H1 (cell line): ENCODE data around the gene CDKN1A. TPM values are rescaled to one million over a fixed set of nuclear protein-coding genes. Genes with fewer than 3 reads are reported as not detected.

ENCODE experiments used
- CTCF ChIA-PET: fragments of 300-600 bp; sonication (Branson Sonifier 250); formaldehyde crosslinking; loops from one replicate; lab custom pipeline; 2021; ENCODE audit not compliant: partially characterized antibody; lab: Charles Lee
- POLR2A ChIA-PET: fragments of 300-600 bp; sonication (Branson Sonifier 250); formaldehyde crosslinking; loops from one replicate; lab custom pipeline; 2021; ENCODE audit warnings: inconsistent platforms; ENCODE audit not compliant: partially characterized antibody; lab: Charles Lee
- DNase-seq, 2 experiments: peaks; one replicate each; pipeline versions ENCODE4 v3.0.0 to v3.0.0-alpha.2; 2010 to 2022; ENCODE audit warnings: low spot score in 2 of 2, low read depth in 1 of 2, mixed read lengths in 1 of 2
- FAIRE-seq: peaks from 2 replicates; lab custom pipeline; 2011; peaks lifted over from hg19 to GRCh38; lab: Jason Lieb, UNC
- H2AFZ ChIP-seq: 2 replicates; pipeline ENCODE4 v1.8.1; 2012; ENCODE audit warnings: low read length, inconsistent platforms
- H2AK5ac ChIP-seq: 2 replicates; pipeline ENCODE4 v1.6.1; 2013; ENCODE audit warnings: low read depth, low read length
- H2BK120ac ChIP-seq: replicated peaks from 2 replicates; pipeline ENCODE3; 2013; ENCODE audit warnings: low read depth, low read length, inconsistent platforms
- H2BK12ac ChIP-seq: 2 replicates; pipeline ENCODE4 v1.6.1; 2013; ENCODE audit warnings: low read depth, low read length
- H2BK15ac ChIP-seq: 2 replicates; pipeline ENCODE4 v1.6.1; 2013; ENCODE audit warnings: low read length
- H2BK20ac ChIP-seq: 2 replicates; pipeline ENCODE4 v1.6.1; 2013; ENCODE audit warnings: low read length
- H2BK5ac ChIP-seq: 2 replicates; pipeline ENCODE4 v1.6.1; 2013; ENCODE audit warnings: low read depth, low read length
- H3K14ac ChIP-seq: 2 replicates; pipeline ENCODE4 v1.6.1; 2013; ENCODE audit warnings: inconsistent platforms; ENCODE audit not compliant: insufficient read length
- H3K18ac ChIP-seq: 2 replicates; pipeline ENCODE4 v1.6.1; 2013; ENCODE audit warnings: low read length; ENCODE audit errors: extremely low read depth
- H3K23ac ChIP-seq: 2 replicates; pipeline ENCODE4 v1.6.1; 2013; ENCODE audit warnings: inconsistent platforms; ENCODE audit not compliant: insufficient read length
- H3K23me2 ChIP-seq: 2 replicates; pipeline ENCODE4 v1.6.1; 2013; ENCODE audit warnings: low read depth, low read length
- H3K27ac ChIP-seq: 2 replicates; pipeline ENCODE4 v1.6.1; 2011; ENCODE audit warnings: low read depth, low read length, inconsistent platforms
- H3K27me3 ChIP-seq, 4 experiments: replicated peaks in 1 of 4; 1 replicate in 1 of 4; 2 replicates in 3 of 4; pipeline versions ENCODE4 v1.6.1 to v1.8.1; 2011 to 2013; ENCODE audit warnings: low read length in 3 of 4, mild to moderate bottlenecking in 3 of 4, inconsistent platforms in 2 of 4, mixed read lengths in 2 of 4, moderate library complexity in 1 of 4; ENCODE audit not compliant: control insufficient read depth in 3 of 4, insufficient read depth in 3 of 4; ENCODE audit errors: extremely low read depth in 1 of 4
- H3K36me3 ChIP-seq, 4 experiments: 2 replicates each; pipeline versions ENCODE4 v1.6.1 to v1.8.1; 2011 to 2013; ENCODE audit warnings: mild to moderate bottlenecking in 4 of 4, low read length in 3 of 4, moderate library complexity in 2 of 4, control low read depth in 1 of 4, inconsistent platforms in 1 of 4; ENCODE audit not compliant: insufficient read depth in 4 of 4, control insufficient read depth in 2 of 4
- H3K4ac ChIP-seq: replicated peaks from 2 replicates; pipeline ENCODE3; 2013; ENCODE audit warnings: low read length, low read depth, mixed read lengths, inconsistent platforms; ENCODE audit not compliant: insufficient read length
- H3K4me1 ChIP-seq, 4 experiments: replicated peaks in 1 of 4; 1 replicate in 1 of 4; 2 replicates in 3 of 4; pipeline versions ENCODE4 v1.6.1 to v1.8.1; 2011 to 2013; ENCODE audit warnings: low read length in 3 of 4, inconsistent platforms in 2 of 4, mixed read lengths in 1 of 4; ENCODE audit not compliant: insufficient read depth in 4 of 4, control insufficient read depth in 3 of 4
- H3K4me2 ChIP-seq, 2 experiments: 2 replicates each; pipeline versions ENCODE4 v1.6.1 to v1.8.1; 2011 to 2013; ENCODE audit warnings: low read depth in 2 of 2, low read length in 2 of 2, control low read depth in 1 of 2, inconsistent platforms in 1 of 2, mild to moderate bottlenecking in 1 of 2; ENCODE audit not compliant: insufficient read depth in 1 of 2
- H3K4me3 ChIP-seq, 4 experiments: fragments of 200-600, 300-600 bp in 1 of 4; sonication (generic), shearing (Covaris generic), sonication (Bioruptor Twin) in 1 of 4; 2 replicates each; pipeline versions ENCODE4 v1.5.1 to v1.8.1; 2011 to 2016; ENCODE audit warnings: low read length in 4 of 4, low read depth in 3 of 4, control low read depth in 2 of 4, inconsistent platforms in 2 of 4, mild to moderate bottlenecking in 2 of 4, mixed read lengths in 1 of 4, moderate library complexity in 1 of 4; ENCODE audit not compliant: insufficient read depth in 2 of 4; ENCODE audit errors: extremely low read depth in 1 of 4
- H3K56ac ChIP-seq: replicated peaks from 2 replicates; pipeline ENCODE3; 2013; ENCODE audit warnings: low read depth, mild to moderate bottlenecking, mixed read lengths, low read length, inconsistent platforms; ENCODE audit not compliant: insufficient read length
- H3K79me1 ChIP-seq: 2 replicates; pipeline ENCODE4 v1.6.1; 2013; ENCODE audit warnings: low read depth, low read length, control low read depth
- H3K79me2 ChIP-seq, 2 experiments: 2 replicates each; pipeline versions ENCODE4 v1.6.1 to v1.8.1; 2012 to 2013; ENCODE audit warnings: low read length in 2 of 2, mild to moderate bottlenecking in 2 of 2, inconsistent platforms in 1 of 2; ENCODE audit not compliant: insufficient read depth in 2 of 2, control insufficient read depth in 1 of 2
- H3K9ac ChIP-seq, 4 experiments: replicated peaks in 1 of 4; 1 replicate in 1 of 4; 2 replicates in 3 of 4; pipeline versions ENCODE4 v1.6.1 to v1.8.1; 2011 to 2013; ENCODE audit warnings: low read depth in 3 of 4, low read length in 3 of 4, control low read depth in 2 of 4, mild to moderate bottlenecking in 2 of 4, moderate library complexity in 2 of 4, inconsistent platforms in 1 of 4; ENCODE audit errors: extremely low read depth in 1 of 4
- H3K9me3 ChIP-seq, 2 experiments: 2 replicates each; pipeline versions ENCODE4 v1.6.1 to v1.8.1; 2012 to 2013; ENCODE audit warnings: mild to moderate bottlenecking in 2 of 2, moderate library complexity in 2 of 2, control low read depth in 1 of 2, inconsistent platforms in 1 of 2, low read depth in 1 of 2, low read length in 1 of 2, mixed read lengths in 1 of 2; ENCODE audit not compliant: insufficient read depth in 2 of 2
- H4K20me1 ChIP-seq, 2 experiments: replicated peaks in 1 of 2; 2 replicates each; pipeline versions ENCODE3 to v1.8.1; 2011 to 2013; ENCODE audit warnings: inconsistent platforms in 2 of 2, low read length in 2 of 2, mild to moderate bottlenecking in 1 of 2; ENCODE audit not compliant: insufficient read depth in 2 of 2, control insufficient read depth in 1 of 2
- H4K5ac ChIP-seq: 2 replicates; pipeline ENCODE4 v1.6.1; 2013; ENCODE audit warnings: low read length, low read depth, mixed read lengths, inconsistent platforms; ENCODE audit not compliant: insufficient read length
- H4K8ac ChIP-seq: 2 replicates; pipeline ENCODE4 v1.8.0; 2013; ENCODE audit warnings: mild to moderate bottlenecking, moderate library complexity, low read length, inconsistent platforms; ENCODE audit not compliant: insufficient read depth; ENCODE audit errors: extremely low read depth
- H4K91ac ChIP-seq: replicated peaks from 2 replicates; pipeline ENCODE3; 2013; ENCODE audit warnings: low read length, mixed read lengths, inconsistent platforms; ENCODE audit not compliant: insufficient read length
- CTBP2 ChIP-seq: IDR thresholded peaks from 2 replicates; pipeline ENCODE4 v1.7.0; 2011; ENCODE audit warnings: borderline replicate concordance, mild to moderate bottlenecking, moderate library complexity, mixed read lengths, low read length; ENCODE audit not compliant: insufficient read depth, insufficient read length
- WGBS, 2 experiments: shearing (Covaris generic) in 1 of 2; methylation state at CpG; one replicate each; pipeline versions ENCODE4 v1.1.6 to v1.1.7; 2013 to 2015; ENCODE audit warnings: low lambda C conversion rate in 2 of 2, mixed read lengths in 2 of 2, inconsistent platforms in 1 of 2, low coverage in 1 of 2, missing lambda C conversion rate in 1 of 2; ENCODE audit not compliant: insufficient replicate concordance in 2 of 2, insufficient coverage in 1 of 2, insufficient read length in 1 of 2; ENCODE audit errors: extremely low coverage in 1 of 2, missing lambda C conversion rate in 1 of 2; 5-methylcytosine and 5-hydroxymethylcytosine counted together
- polyA plus RNA-seq, 7 experiments: library from polyadenylated mRNA; depleted of rRNA in 3 of 7; stranded (reverse) in 5 of 7; unstranded in 2 of 7; fragments of >200 nt in 5 of 7; fragments of 200-250 nt in 2 of 7; gene quantifications; 1 replicate in 5 of 7; 2 replicates in 1 of 7; 4 replicates in 1 of 7; pipeline versions ENCODE4 v1.2.1 to v1.2.3, GENCODE V29; 2011 to 2013; ENCODE audit warnings: missing spikeins in 2 of 7, mixed read lengths in 2 of 7
- total RNA-seq: library from RNA; stranded (reverse); fragmentation: NEBNext Ultra II Directional; extraction: Animal tissue kit (Norgen Biotek cat#: 25700); gene quantifications from 2 replicates; pipeline ENCODE4 v1.2.1, GENCODE V29; 2021

Gene CDKN1A
- total and polyA plus RNA-seq, 2 of the 8 experiments (the other 6 are each of a cell fraction or from before 2014, with no cell fraction given), result 15.2 to 36.0 TPM

DNA sequence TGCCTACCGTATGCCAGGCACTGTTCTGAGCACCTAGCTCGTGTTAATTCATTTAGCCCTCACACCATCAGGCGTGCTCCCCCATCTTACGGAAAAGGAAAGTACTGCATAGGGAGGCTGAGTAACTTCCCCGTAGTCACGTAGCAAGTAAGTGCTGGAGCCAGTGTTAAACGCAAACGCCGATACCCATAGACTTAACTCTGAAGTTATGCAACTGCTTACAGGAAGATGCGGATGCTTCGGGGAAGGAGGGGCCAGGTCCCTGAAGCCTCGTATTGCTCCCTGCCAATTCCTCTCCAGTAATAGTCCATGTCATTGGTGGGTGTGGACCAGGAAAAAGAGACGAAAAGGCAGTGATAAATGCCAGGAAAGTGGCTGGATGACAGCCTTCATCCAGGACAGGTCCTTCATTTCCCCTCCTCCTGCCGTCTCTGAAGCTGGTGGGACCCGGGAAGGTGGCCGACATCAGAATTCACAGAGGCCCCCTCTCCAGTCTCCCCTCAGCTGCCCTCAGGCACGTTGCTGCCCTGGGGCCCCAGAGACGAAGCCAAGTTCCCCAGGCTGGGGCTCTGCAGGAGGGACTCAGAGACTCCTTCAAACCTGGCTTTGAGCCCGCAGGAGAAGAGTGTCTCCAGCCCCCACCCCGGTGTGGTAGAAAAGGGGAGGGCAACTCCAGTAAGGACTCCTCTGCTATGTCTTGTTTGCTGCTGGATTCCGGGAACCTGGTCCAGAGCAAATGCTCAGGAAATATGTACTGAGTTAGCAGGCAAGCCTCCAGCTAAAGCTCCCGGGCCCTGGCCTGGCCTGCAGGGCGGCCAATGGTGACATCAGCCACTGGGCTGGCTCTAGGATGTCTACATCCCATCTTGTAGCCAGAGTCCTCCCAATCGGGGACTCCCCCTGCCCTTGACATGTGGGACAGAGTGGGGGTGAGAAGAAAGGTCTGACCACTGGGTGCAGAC, 56.9 kb downstream of the CDKN1A start:
- WGBS, 2 experiments, result 65% methylated on average over 23 of the region's 24 CpGs; no CpG with 5 or more reads in 1 of the 2 experiments
- H3K79me2 ChIP-seq, result no peaks in the 10 kb centered on the region
- H3K23me2 ChIP-seq, result no peaks in the 10 kb centered on the region; the same call in 1 of the 2 replicates
- no peak overlapping the region for H2BK5ac ChIP-seq
- H2BK15ac ChIP-seq, result no peak overlapping the region
- no peaks in the 10 kb centered on the region for H3K9me3 ChIP-seq
- H3K4me2 ChIP-seq, result peak overlapping the region in 1 of 2 experiments; percentile 37; a peak in 1 of 4 replicates
- H3K27me3 ChIP-seq, result no peaks in the 10 kb centered on the region; a peak in 1 of 7 replicates
- CTCF ChIA-PET, result interaction anchor here (0.6 to 3.5 kb wide), 8 partner anchors 12 to 283 kb away, joined by 3 to 22 read pairs (median 6); no protein-coding TSS in a partner anchor
- H3K14ac ChIP-seq, result no peak overlapping the region
- H2AFZ ChIP-seq, result no peak overlapping the region
- no peak overlapping the region for H3K9ac ChIP-seq
- no peak overlapping the region for H2BK20ac ChIP-seq
- DNase-seq, result no peak
- no peak overlapping the region for H3K23ac ChIP-seq
- H3K56ac ChIP-seq, result no peak overlapping the region
- H4K91ac ChIP-seq, result no peak overlapping the region
- H3K27ac ChIP-seq, result no peak overlapping the region
- H3K4me1 ChIP-seq, result peaks cover 2 to 11% (median 6%) of the 10 kb centered on the region in 4 experiments; a peak in 5 of 7 replicates
- no peak overlapping the region for H4K8ac ChIP-seq
- no peaks in the 10 kb centered on the region for H3K79me1 ChIP-seq
- no peaks in the 10 kb centered on the region for H3K36me3 ChIP-seq
- H2AK5ac ChIP-seq, result no peak overlapping the region
- H3K4ac ChIP-seq, result no peak overlapping the region
- no peak for FAIRE-seq
- H4K20me1 ChIP-seq, result no peaks in the 10 kb centered on the region
- H4K5ac ChIP-seq, result no peak overlapping the region
- no peak overlapping the region for H2BK120ac ChIP-seq
- no peak overlapping the region for H3K18ac ChIP-seq
- H3K4me3 ChIP-seq, result no peak overlapping the region
- POLR2A ChIA-PET, result interaction anchor here (0.8 to 0.9 kb wide), 2 partner anchors 15 to 142 kb away, joined by 4 read pairs; no protein-coding TSS in a partner anchor
- no peak overlapping the region for H2BK12ac ChIP-seq
- TF ChIP-seq CTBP2, result no peak
